Activated T-cell treated with anti-CD3 and anti-CD28 coated beads, Interleukin-2, amount 50 U/mL, for 72 hours (primary cell): Measurements from ENCODE around the gene FBXO5. TPM values are rescaled to one million over a fixed set of nuclear protein-coding genes. Genes with fewer than 3 reads are reported as not detected.
A peak's percentile ranks its signal among the peaks of the same experiment; 100 is the strongest.

Source experiments
- ATAC-seq, 2 donors: fragments of 150-1000 bp; cut with Tn5 transposase; replicated peaks in 1 of 2; 2 replicates each; pipeline ENCODE4 v1.10.0; 2021; ENCODE audit warnings: moderate library complexity in 2 of 2, mild to moderate bottlenecking in 1 of 2
- DNase-seq, 2 donors: peaks; one replicate each; pipeline ENCODE4 v3.0.0; 2021 to 2022; ENCODE audit warnings: mixed read lengths in 1 of 2
- H3K27ac Mint-ChIP-seq: one replicate; pipeline ENCODE4 v1.8.0; 2022; ENCODE audit warnings: mild to moderate bottlenecking, moderate library complexity, mixed read lengths
- H3K27me3 Mint-ChIP-seq: one replicate; pipeline ENCODE4 v1.8.0; 2022; ENCODE audit warnings: low read depth, mixed read lengths
- H3K36me3 Mint-ChIP-seq, 2 donors: one replicate each; pipeline ENCODE4 v1.8.0; 2022; ENCODE audit warnings: mixed read lengths in 2 of 2, mild to moderate bottlenecking in 1 of 2; ENCODE audit not compliant: insufficient read depth in 2 of 2
- H3K4me1 Mint-ChIP-seq: one replicate; pipeline ENCODE4 v1.8.0; 2022; ENCODE audit warnings: low read depth, mixed read lengths
- H3K4me3 Mint-ChIP-seq, 2 donors: one replicate each; pipeline ENCODE4 v1.8.0; 2022; ENCODE audit warnings: mild to moderate bottlenecking in 2 of 2, mixed read lengths in 2 of 2, moderate library complexity in 2 of 2
- H3K9me3 Mint-ChIP-seq, 2 donors: one replicate each; pipeline ENCODE4 v1.8.0; 2022; ENCODE audit warnings: mixed read lengths in 2 of 2
- total RNA-seq, 2 donors: library from RNA; stranded (reverse); gene quantifications; one replicate each; pipeline ENCODE4 v1.2.3, GENCODE V29; 2022

The FBXO5 gene
- 10 to 100 TPM; 40.8 to 41.4 TPM for total RNA-seq

- no peaks in the 10 kb centered on the region for H3K9me3 Mint-ChIP-seq
- H3K4me1 Mint-ChIP-seq = peaks cover 48% of the 10 kb centered on the region
- peak within 1 kb of the TSS; percentile 90 to 96 for H3K4me3 Mint-ChIP-seq
- H3K36me3 Mint-ChIP-seq = peaks cover 5 to 33% of the 10 kb centered on the region in 2 donors
- H3K27ac Mint-ChIP-seq = peak within 1 kb of the TSS; percentile 98
- DNase-seq = peak; percentile 98
- no peaks in the 10 kb centered on the region for H3K27me3 Mint-ChIP-seq
- ATAC-seq = peak; percentile 89 to 90
Measured at GRCh38 chr6:152982904-152983636, at the start of gene FBXO5. FBXO5 (minus strand) TSS chr6:152983041; CDS start chr6:152982959, 82 bp downstream.

- no peaks in the 10 kb centered on the region for H3K9me3 Mint-ChIP-seq
Measured at GRCh38 chr6:153032255-153032882, 49.5 kb upstream of the FBXO5 start.

GRCh38 chr6:153031335-153031955 is 48.6 kb upstream of the FBXO5 start:
- Mint-ChIP-seq H3K4me1 (no peaks in the 10 kb centered on the region), H3K27ac (no peak overlapping the region), H3K27me3 (peaks cover 28% of the 10 kb centered on the region), H3K9me3 (no peaks in the 10 kb centered on the region), H3K36me3 (no peaks in the 10 kb centered on the region), H3K4me3 (no peak overlapping the region)
- no peak for ATAC-seq
- no peak for DNase-seq

More at GRCh38 chr6:153032255-153032882, 49.5 kb upstream of the FBXO5 start:
- Mint-ChIP-seq H3K4me3 (no peak overlapping the region), H3K27me3 (peaks cover 24% of the 10 kb centered on the region), H3K4me1 (no peaks in the 10 kb centered on the region), H3K36me3 (no peaks in the 10 kb centered on the region), H3K27ac (no peak overlapping the region)
- no peak for ATAC-seq
- DNase-seq = no peak

DNA sequence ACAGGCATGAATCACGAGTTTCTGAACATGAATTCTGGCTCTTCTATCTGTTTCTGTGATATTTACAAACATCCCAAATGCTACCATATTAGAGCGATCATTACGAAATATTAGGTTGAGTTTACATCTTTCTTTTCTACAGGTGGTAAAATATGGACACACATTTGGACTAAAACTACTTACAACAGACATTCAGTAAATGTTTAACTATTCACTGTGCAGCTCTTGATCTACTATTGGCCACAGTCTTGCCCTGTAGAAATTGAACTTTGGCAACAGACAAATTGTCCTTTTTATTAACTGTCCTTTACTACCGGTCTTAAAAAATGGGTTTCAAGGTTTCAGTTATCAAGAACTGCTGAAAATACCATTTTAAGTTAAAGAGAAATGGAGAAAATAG is 46.1 kb upstream of the FBXO5 start:
- DNase-seq (no peak), ATAC-seq (no peak)
- Mint-ChIP-seq H3K4me1 (peaks cover 8% of the 10 kb centered on the region), H3K36me3 (no peaks in the 10 kb centered on the region), H3K9me3 (no peaks in the 10 kb centered on the region), H3K4me3 (no peak overlapping the region), H3K27ac (no peak overlapping the region), H3K27me3 (peaks cover 33% of the 10 kb centered on the region)

GRCh38 chr6:153028286-153028685 is 45.4 kb upstream of the FBXO5 start:
- Mint-ChIP-seq H3K9me3 (no peaks in the 10 kb centered on the region), H3K4me1 (peaks cover 10% of the 10 kb centered on the region), H3K27me3 (peaks cover 36% of the 10 kb centered on the region), H3K27ac (no peak overlapping the region), H3K4me3 (no peak overlapping the region), H3K36me3 (no peaks in the 10 kb centered on the region)
- ATAC-seq (no peak), DNase-seq (no peak)

DNA sequence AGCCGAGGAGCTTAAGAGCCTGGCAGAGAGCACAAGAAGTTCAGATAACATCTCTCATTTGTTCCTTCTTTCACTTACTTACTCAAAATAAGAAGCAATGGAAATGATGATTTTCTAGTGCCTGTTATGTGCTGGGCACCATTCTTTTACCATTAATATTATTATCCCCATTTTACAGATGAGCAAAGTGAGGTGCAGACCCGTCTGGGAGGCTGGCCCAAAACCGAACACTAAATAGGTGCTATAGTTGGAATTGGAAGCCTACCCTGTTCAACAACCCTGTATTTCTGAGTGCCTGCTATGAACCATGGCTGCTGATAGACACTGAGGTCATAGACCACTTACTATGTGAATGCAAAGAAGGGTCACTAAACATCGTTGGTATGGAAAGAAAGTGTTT is 44.6 kb upstream of the FBXO5 start:
- Mint-ChIP-seq H3K9me3 (no peaks in the 10 kb centered on the region), H3K4me1 (peaks cover 10% of the 10 kb centered on the region), H3K27ac (no peak overlapping the region), H3K36me3 (no peaks in the 10 kb centered on the region), H3K4me3 (no peak overlapping the region), H3K27me3 (peaks cover 36% of the 10 kb centered on the region)
- no peak for DNase-seq
- ATAC-seq = no peak

- no peak overlapping the region for H3K4me3 Mint-ChIP-seq
- H3K27me3 Mint-ChIP-seq = peaks cover 29% of the 10 kb centered on the region
- H3K36me3 Mint-ChIP-seq = no peaks in the 10 kb centered on the region
- H3K9me3 Mint-ChIP-seq = no peaks in the 10 kb centered on the region
- ATAC-seq (no peak), DNase-seq (no peak)
- H3K27ac Mint-ChIP-seq = no peak overlapping the region
- peaks cover 10% of the 10 kb centered on the region for H3K4me1 Mint-ChIP-seq
Measured at GRCh38 chr6:153024709-153025017, 41.8 kb upstream of the FBXO5 start.

GRCh38 chr6:153023977-153024708 is 41.3 kb upstream of the FBXO5 start:
- Mint-ChIP-seq H3K36me3 (no peaks in the 10 kb centered on the region), H3K4me1 (peaks cover 10% of the 10 kb centered on the region), H3K9me3 (no peaks in the 10 kb centered on the region), H3K27ac (no peak overlapping the region), H3K27me3 (peaks cover 29% of the 10 kb centered on the region), H3K4me3 (no peak overlapping the region)
- ATAC-seq = peak; percentile 90 to 97
- DNase-seq = peak; percentile 29 to 49

DNA sequence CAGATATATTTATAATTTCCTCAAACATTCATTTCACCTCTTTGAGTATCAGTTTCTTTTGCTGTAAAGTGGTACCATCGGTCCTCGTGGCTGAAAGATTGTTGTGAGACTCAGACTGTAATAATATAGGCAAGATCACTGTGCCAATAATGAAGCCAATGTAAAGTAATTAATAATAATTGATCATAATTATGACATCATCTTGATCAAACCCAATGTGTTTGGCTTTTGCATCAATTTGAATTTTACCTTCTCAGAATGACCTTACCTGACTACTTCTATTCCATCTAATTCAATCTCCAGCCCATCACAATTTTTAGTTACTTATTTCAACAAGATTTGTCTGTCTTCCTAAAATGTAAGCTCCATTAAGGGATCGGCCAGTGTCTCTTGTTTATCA is 35.5 kb upstream of the FBXO5 start:
- H3K27ac Mint-ChIP-seq = no peak overlapping the region
- ATAC-seq (no peak), DNase-seq (no peak)
- peaks cover 21% of the 10 kb centered on the region for H3K27me3 Mint-ChIP-seq
- H3K36me3 Mint-ChIP-seq = no peaks in the 10 kb centered on the region
- H3K4me3 Mint-ChIP-seq = no peak overlapping the region
- H3K9me3 Mint-ChIP-seq = no peaks in the 10 kb centered on the region
- no peaks in the 10 kb centered on the region for H3K4me1 Mint-ChIP-seq

GRCh38 chr6:153016846-153017245 is 34.0 kb upstream of the FBXO5 start:
- no peaks in the 10 kb centered on the region for H3K4me1 Mint-ChIP-seq
- ATAC-seq = no peak
- no peak overlapping the region for H3K27ac Mint-ChIP-seq
- no peaks in the 10 kb centered on the region for H3K36me3 Mint-ChIP-seq
- no peaks in the 10 kb centered on the region for H3K9me3 Mint-ChIP-seq
- peaks cover 30% of the 10 kb centered on the region for H3K27me3 Mint-ChIP-seq
- no peak for DNase-seq
- no peak overlapping the region for H3K4me3 Mint-ChIP-seq

GRCh38 chr6:153015094-153015640 is 32.3 kb upstream of the FBXO5 start:
- ATAC-seq (no peak), DNase-seq (no peak)
- H3K36me3 Mint-ChIP-seq = no peaks in the 10 kb centered on the region
- H3K27me3 Mint-ChIP-seq = peaks cover 41% of the 10 kb centered on the region
- H3K27ac Mint-ChIP-seq = no peak overlapping the region
- H3K4me3 Mint-ChIP-seq = no peak overlapping the region
- no peaks in the 10 kb centered on the region for H3K4me1 Mint-ChIP-seq
- no peaks in the 10 kb centered on the region for H3K9me3 Mint-ChIP-seq

DNA sequence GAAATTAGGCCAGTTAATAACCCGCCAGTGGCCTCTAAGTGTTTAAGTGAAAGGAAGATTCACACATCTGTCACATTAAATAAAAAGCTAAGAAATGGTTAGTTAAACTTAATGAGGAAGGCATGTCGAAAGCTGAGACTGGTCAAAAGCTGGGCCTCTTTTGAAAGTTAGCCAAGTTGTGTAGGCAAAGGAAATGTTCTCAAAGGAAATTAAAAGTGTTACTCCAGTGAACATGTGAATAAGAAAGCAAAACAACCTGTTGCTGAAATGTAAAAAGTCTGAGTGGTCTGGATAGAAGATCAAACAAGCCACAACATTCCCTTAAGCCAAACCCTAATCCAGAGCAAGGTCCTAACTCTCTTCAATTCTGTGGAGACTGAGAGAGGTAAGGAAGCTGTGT is 30.6 kb upstream of the FBXO5 start:
- no peak overlapping the region for H3K27ac Mint-ChIP-seq
- DNase-seq = no peak
- no peaks in the 10 kb centered on the region for H3K9me3 Mint-ChIP-seq
- H3K27me3 Mint-ChIP-seq = peaks cover 41% of the 10 kb centered on the region
- H3K4me3 Mint-ChIP-seq = no peak overlapping the region
- H3K4me1 Mint-ChIP-seq = no peaks in the 10 kb centered on the region
- no peaks in the 10 kb centered on the region for H3K36me3 Mint-ChIP-seq
- ATAC-seq = no peak

DNA sequence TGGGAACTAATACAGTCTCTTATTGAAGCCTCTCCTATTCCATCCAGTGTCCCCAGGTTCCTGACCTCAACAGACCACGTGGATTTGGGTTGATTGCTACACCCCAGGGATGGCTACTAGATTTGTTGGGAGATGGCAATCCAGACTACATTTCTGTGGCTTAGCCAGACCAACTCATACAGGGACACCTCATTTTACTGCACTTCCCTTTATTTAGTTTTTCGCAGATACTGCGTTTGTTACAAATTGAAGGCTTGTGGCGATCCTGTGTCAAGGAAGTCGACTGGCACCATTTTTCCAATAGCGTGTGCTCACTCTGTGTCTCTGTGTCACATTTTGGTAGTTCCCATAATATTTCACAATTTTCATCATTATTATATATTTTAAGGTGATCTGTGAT is 30.0 kb upstream of the FBXO5 start:
- H3K9me3 Mint-ChIP-seq = no peaks in the 10 kb centered on the region
- ATAC-seq (no peak), DNase-seq (no peak)
- H3K36me3 Mint-ChIP-seq = no peaks in the 10 kb centered on the region
- H3K27me3 Mint-ChIP-seq = peaks cover 37% of the 10 kb centered on the region
- no peak overlapping the region for H3K27ac Mint-ChIP-seq
- H3K4me1 Mint-ChIP-seq = no peaks in the 10 kb centered on the region
- H3K4me3 Mint-ChIP-seq = no peak overlapping the region
